Activated T-cell treated with anti-CD3 and anti-CD28 coated beads for 4 hours (primary cell): ENCODE data around the gene RNF144B.
"Not testable (repeated sequence)": the region's sequence is repeated elsewhere in the genome, so short reads cannot be mapped to it uniquely, and the experiment has no call there.

Experiments used
- DNase-seq: peaks from one replicate; pipeline ENCODE4 v3.0.0-alpha.2; 2020

Gene RNF144B

DNA sequence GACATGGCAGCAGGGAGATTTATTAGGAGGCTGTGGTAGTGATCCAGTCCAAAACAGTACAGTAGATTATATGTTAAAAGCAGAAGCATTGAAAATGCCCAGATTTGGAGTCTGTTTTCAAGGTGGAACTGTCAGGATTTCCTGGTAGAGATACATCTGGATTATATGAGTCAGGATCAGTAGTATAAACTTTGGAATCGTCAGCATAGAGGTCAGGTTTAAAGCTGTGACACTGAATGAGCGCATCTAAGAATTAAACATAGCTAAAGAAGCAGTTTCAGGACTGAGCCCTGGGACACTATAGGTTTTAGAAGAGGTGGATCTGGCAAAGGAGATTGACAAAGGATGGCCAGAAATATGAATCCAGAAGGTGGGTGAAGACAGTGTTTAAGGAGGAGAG lies 60.4 kb downstream of the RNF144B start:
- no peak for DNase-seq

DNA sequence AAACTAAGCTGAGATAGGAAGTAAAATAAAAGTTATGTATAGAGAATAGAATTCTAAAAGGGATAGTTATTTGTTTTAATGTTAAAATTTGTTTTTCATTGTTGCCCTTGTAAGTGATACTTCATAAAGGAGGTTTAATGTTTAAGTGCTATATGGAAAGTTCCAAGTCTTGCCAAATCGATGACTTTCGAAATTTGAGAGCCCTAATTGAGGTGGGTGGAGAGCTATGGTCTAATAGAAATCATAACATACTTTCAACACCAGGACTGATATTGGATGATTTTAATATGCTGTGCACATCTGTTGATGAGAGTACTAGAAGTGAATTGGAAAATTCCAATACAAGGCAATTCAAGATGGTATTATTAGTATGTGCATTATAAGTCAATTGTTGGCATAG lies 64.6 kb downstream of the RNF144B start:
- DNase-seq, result no peak

DNA sequence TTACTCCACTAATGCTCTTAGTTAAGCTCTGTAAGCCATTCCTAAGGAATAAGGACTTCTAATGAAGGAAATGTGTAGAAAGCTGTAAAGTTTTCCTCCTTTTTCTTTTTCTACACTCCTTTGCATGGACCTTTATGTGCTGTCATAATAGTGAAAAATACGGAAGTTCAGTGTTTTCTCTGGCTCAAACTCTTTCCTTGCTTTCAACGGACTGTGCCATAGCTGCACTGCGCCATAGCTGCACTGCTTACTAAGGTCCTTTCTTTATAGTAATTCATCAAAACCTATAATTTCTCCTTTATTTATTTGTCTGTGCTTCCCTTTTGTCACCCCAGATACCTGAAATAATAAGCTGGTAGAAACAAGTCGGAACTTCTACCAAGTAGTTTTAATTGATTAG lies 67.3 kb downstream of the RNF144B start:
- DNase-seq, result no peak

DNA sequence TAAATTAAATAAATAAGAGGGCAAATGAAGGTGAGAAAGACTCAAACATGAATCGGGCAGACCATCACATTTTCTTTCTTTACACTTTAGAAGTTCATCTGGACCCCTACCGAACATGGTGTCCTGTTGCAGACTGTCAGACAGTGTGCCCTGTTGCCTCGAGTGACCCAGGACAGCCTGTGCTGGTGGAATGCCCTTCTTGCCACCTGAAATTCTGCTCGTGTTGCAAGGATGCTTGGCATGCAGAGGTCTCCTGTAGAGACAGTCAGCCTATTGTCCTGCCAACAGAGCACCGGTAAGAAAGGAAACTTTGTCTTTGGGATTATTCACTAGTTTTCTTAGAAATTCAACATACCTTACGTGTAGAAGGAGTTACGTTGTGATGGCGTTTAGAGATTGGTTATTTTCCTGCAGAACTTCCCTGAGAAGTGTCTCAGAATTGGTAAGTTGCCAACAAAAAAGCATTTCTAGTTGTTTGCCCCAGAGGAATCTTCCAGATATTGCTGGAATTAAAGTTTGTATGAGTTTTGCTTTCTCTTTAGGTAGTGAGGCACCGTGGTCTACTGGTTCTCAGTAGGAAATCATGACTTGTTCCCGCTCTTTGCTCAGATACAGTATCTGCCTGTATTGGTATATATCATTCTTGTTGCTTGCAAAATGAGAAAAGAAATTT lies 70.1 kb downstream of the RNF144B start:
- DNase-seq, result no peak

DNA sequence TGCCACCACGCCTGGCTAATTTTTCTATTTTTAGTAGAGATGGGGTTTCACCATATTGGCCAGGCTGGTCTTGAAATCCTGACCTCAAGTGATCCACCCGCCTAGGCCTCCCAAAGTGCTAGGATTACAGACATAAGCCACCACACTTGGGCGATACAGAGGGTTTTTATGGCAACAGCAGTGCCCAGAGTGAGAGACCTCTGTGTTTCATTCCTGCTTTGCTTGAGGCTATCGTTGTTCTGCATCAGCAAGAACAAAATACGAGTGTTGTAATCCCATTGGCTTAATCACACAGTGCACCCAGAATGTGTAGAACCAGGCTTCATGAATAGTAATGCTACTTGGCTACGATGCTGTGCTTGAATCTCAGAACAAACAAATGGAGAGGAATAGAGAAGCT lies 70.9 kb downstream of the RNF144B start:
- not testable (repeated sequence) for DNase-seq

DNA sequence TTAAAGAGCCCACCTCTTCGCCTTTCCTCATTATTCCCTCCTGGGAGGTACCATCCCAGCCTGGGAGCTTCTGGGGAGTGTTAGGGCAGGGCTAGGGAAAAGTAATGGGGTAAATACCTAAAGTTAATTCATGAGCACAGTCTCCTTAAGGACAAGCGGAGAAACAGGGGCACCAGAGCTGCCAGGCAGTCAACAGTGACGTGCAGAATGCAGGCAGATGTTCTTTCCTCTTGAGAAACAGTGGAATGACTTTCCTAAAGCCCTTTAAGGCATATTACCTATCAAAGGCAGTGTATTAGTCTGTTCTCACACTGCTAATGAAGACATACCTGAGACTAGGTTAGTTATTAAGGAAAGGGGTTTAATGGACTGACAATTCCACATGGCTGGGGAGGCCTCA lies 76.3 kb downstream of the RNF144B start:
- DNase-seq, result no peak

DNA sequence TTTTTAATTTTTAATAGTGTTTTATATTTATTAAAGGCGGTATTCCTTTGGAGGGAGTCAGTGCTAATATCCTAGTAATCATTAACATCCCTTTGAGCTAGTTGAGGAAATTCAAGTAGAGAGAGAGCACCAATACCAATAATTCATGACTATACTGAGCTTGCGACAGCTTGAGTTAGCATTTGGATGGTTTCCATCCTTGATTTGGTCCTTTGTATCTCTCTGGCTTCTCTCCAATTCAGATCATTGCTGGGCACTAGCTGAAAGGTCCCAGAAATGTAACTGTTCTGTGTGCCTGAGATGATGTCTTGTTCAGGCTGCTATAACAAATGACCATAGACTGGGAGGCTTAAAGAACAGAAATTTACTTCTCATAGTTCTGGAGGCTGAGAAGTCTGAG lies 77.0 kb downstream of the RNF144B start:
- DNase-seq, result no peak

DNA sequence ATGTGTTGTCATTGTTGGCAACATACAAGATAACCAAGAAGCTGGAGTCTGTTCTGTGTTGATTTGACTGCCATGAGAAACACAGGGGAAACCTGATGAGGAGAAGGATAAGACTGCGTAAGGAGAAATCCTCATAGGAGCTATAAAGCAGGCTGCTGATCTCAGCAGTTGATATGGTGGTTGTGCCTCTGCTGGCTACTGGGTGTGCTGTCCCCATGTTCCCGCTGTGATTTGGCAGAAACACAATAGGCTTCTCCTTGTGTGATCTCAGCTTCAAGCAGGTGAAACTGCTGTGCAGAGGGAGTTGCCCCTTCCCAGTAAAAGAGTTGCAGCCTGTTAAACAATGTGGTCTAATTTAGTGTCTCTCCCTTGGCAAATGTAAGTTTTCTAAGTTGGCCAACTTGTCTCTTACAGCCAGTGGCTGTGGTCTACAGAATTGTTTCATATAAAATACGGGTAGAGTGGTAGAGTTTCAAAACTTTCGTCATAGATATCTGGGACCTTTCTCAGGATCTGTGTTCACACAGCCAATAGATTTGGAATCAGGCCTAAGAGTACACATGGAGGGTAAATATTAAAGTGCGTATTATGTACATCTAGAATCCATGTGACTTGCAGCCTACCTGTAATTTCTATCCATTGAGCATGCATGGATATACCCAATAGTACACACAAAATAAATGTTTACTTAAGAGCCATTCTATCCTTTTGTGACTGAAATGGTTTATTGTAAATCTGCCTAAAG lies 78.4 kb downstream of the RNF144B start:
- DNase-seq, result no peak

DNA sequence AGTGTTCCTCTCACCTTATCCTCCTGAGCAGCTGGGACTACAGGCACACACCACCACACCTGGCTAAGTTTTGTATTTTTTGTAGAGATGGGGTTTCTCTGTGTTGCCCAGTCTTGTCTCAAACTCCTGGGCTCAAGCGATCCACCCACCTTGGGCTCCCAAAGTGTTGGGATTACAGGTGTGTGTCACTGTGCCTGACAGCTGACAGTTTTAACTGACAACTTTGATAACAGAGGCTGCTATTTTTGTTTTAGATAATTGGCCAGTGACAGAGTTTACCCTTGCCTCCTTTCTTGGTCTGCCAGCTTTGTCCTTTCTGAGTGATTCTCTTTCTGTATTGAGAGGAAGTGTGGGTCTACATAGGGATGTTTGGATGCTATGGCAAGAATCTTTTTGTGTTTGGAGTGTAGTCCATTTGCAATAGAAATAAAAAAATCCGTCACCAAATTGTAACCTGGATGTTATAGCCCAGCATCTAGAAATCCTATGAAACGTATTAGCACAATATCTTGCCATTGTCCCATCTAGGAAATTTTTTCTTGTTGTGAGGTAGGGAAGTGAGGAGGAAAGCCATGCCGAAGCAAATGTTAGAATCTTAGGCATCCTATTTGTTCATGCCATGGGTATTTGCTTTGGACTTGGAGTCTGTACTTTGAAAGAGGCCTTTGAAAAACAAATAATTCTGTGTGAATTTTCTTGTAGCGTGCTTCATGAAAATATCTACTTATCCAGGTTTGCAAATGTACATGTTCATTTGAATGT lies 80.8 kb downstream of the RNF144B start:
- no peak for DNase-seq

DNA sequence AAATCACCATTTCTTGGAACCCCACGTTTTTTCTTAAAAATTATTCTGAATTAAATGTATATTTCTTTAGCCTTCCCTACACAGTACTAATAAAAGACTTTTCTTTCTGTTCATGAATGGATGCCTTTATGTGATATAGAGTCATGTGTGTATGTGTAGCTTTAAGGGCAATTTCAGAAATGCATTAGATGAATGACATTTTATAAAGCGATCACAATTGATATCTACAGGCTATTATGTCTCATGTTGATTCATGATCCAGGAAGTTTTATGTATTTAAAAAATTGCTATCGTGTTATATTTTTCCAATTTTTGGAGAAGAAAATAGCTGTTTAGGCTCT lies 81.3 kb downstream of the RNF144B start:
- no peak for DNase-seq

DNA sequence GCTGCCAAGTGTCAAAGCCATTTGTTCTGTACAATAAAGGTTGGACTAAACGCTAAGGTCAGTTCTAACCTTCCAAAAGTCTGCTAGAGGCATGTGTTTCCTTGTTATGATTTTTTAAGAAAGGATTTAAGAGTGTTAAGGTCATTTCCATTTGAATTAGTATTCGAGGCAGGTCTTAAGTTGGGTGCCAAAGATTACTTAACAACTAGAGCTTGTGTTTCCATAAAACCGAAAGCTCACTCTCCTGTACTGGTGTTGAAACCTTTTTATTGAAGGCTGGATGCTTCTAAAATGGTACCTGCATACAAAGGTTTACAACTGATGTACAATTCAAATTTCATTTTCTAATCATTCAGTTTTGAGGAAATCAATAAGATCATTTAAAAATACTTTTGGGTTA lies 82.4 kb downstream of the RNF144B start:
- no peak for DNase-seq

DNA sequence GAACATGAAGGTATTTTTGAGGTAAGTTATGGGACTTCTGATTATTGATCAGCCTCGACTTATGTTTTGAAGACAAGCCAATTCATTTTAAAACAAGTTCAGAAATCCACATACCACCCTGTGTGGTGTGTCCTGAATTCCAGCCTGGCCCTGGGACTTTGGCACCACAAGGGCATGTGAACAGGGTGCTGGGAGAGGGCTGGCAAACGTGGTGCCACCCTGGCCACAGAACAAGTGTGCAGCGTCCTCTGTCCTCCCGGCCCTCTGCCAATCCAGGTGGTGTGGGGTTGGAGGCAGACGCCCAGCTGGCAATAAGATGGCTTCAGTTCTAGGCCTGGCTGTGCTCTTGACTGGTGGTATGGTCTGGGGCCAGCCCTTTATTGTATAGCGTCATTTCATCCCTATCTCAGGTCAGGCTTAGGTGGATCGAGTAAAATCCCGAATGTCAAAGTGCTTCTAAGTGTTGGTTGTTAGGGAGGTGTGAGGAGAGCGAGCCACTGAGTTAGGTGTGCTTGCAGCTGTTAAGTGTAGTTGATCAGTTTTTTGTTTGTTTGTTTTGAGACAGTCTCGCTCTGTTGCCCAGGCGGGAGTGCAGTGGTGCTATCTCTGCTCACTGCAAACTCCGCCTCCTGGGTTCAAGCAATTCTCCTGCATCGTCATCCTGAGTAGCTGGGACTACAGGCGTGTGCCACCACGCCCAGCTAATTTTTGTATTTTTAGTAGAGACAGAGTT lies 84.2 kb downstream of the RNF144B start:
- DNase-seq, result no peak

DNA sequence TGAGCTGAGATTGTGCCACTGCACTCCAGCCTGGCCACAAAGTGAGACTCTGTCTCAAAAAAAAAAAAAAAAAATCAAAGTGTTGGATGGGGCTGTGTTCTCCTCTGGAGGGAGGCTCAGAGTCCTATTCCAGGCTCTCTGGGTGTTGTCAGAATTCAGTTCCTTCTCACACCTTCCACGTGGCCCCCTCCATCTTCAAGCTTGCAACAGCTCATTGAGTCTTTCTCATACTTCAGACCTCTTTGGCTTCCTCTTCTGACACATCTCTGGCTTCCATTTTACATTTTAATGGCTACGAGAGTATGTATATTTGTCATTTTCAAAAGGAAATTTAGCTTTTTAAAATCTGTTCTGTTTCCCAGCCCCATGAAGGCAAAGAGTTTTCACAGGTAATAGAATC lies 85.8 kb downstream of the RNF144B start:
- no peak for DNase-seq

DNA sequence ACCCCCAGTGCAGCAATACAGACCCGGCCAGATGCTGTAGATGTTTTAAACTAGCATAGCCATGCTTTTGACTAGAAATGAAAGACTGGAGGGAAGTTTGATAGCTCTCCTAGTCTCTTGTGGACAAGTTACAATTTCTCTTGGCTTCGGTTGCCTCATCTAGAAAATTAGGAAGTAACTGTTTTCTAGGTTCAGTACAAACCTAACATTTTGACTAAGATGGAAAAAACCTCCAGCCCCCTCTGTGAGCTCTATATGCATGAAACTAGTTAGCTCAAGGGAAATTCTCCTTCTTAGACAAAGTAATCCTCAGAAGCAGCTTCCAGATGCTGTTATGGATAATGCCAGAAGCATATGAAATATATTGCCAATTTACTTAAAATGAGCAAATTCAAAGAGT lies 86.6 kb downstream of the RNF144B start:
- DNase-seq, result no peak

DNA sequence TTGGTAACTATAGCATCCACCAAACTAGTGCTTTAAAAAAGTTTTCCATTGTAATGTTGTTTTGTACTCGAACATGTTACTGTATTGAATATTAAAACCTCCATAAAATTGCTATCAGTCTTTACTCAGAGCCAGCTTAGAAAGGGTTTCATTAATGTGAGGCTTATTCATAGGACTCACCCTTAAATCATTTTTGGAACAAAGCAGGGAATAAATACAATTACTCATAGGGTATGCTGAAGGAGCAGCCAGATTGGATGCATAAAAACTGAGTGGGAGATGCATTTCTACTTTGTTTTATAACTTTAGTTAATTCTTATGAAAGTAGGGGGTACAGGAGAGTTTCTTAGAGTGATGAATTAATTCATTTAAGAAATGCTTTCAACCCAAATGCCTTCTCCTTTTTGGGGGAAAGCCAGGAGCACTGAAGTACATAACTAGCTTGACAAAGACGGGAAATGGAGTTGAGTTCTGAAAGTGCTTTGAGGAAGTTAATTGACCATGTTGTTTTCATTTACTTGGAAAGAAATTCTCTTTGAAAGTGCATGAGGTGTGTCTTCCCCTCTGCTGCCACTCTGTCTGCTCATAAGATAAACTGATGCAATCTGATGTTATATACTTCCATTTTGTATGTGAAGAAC lies 90.3 kb downstream of the RNF144B start:
- DNase-seq, result no peak

DNA sequence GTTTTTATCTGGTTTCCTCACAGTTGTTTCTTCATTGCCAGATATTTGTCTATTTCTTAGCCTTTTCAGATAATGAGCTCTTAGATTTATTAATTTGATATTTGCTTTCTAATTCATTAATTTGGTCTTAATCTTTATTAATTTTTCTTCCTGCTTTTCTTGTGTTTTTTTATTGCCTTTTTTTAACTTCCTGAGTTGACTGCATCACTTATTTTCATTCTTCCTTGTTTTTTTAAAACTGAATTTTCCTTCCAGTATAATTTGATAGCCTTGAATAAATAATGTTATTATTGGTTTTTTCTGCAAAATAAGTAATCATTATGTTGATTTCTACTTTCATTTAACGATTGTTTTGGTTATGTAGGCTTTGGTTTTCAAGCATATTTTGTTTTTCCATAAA lies 91.5 kb downstream of the RNF144B start:
- no peak for DNase-seq

DNA sequence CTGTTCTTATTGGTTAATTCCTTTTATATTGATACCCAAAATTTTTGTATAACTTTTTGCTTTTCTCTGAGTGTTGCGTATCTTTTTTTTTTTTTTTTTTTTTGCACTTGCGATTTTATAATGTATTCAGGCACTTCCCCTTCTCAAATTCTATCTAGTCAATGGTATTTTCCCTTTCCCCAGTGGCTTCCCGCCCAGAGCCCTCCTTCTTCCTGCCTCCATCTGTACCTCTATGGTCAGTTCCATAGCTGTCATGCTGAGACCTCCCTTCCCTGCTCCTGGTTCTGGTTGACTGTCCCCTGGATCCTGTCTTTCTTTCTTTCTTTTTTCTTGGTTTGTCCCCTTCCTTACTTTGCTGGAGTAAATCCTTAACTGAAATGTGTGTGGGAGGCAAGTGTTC lies 94.7 kb downstream of the RNF144B start:
- no peak for DNase-seq

DNA sequence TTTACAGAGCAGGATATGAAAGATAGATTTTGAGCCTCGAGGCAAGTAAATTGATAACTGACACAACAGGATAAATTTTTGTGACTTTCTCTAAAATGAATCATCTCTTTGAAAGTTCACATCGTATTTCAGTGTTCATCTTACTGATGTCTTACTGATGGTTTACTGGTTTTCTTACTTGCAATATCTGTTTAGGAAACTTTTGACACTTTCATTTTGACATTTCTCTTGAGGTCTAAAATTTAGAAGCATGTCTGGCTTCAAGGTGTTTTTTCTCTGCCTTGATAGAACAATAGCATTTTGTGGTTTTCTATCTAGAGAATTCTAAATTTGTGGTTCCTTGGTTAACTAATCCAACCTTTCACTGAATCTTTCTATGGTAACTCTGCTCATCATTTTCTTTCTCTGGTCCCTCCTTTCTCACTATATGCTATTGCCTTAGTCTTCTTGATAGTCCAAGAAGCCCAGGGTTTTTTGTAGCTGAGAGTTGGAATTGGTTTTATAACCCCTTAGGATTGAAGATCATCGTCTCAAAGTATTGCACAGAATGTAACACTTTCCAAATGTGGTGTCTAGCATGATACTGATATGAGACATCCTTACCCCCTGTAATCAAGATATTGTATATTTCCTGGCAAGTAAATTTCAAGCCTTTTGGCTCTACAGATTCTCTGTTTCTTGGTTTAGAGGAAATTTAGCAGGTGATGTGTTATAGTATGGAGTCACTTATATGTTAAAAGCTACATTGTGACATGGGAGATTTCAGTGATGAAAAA lies 98.7 kb downstream of the RNF144B start:
- DNase-seq, result no peak

DNA sequence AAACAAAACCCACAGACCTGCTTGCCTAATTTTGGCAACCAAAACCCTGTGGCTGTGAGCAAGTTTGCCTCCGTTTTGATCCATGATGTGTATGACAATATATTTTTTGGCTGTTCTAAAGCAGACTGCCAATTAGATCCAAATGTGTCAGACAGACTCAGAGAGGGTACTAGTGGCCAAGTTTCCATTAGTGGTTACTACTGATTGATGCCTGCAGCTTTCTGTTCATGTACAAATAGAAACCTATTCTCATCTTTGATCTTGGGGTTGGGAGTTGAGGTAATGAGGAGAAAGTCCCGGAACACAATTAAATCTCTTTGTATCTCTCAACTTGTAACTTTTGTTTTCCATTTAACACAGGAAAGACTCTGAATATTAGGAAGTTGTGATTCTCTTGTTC lies 100.9 kb downstream of the RNF144B start:
- DNase-seq, result no peak

DNA sequence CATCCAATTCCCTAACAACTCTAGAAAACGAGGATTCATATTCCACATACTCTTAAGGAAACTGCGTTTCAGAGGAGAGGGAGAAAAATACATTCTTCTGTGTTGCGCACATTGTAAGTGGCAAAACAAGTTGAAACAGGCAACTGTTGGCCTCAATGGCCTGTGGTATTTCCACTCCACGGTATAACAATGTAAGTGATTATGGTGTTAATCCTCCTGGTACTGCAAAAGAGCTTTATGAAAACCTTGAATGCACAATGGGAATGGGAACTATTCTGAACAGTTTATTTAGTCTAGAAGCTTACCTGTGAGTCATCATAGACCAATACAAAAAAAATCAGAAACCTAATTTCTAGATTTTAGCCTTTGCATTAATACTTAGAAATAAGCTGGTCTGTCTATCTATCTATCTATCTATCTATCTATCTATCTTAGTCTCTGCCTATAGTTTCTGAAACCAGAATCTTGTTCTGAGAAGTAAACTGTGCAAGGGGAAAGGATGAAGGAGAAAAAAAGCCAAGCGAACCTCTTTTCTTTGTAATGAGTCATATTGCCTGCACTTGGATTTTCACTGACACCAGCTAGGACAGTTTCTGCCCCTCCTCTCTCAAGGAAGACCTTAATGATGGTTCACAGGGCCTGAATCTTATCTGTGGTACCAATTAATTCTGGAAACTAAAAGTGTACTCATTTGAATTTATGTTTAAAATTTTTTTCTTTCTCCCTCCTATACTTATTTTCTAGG lies 101.5 kb downstream of the RNF144B start:
- no peak for DNase-seq

DNA sequence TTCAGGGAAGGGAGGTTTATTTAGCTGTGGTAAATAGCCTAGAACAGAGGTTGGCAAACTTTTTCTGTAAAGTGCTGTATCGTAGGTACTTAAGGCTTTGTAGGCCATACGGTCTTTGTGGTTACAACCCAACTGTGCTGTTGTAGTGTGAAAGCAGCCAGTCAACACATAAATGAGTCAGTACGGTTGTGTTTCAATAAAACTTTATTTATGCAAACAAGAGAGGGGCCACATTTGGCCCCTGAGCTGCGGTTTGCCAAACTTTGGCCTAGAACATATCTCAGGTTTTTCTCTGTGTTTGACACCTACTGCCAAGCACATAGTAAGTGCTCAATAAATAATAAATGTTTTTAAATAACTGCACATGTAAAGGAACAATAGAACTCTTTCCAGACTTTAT lies 102.2 kb downstream of the RNF144B start:
- DNase-seq, result no peak
